ENCODE measurements around the gene SH3PXD2A.

- TF ChIP-seq, protein P1, sequence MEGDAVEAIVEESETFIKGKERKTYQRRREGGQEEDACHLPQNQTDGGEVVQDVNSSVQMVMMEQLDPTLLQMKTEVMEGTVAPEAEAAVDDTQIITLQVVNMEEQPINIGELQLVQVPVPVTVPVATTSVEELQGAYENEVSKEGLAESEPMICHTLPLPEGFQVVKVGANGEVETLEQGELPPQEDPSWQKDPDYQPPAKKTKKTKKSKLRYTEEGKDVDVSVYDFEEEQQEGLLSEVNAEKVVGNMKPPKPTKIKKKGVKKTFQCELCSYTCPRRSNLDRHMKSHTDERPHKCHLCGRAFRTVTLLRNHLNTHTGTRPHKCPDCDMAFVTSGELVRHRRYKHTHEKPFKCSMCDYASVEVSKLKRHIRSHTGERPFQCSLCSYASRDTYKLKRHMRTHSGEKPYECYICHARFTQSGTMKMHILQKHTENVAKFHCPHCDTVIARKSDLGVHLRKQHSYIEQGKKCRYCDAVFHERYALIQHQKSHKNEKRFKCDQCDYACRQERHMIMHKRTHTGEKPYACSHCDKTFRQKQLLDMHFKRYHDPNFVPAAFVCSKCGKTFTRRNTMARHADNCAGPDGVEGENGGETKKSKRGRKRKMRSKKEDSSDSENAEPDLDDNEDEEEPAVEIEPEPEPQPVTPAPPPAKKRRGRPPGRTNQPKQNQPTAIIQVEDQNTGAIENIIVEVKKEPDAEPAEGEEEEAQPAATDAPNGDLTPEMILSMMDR (conservative IDR thresholded peaks at IDR 0.05; ENCODE audit: low read depth, low read length), result no peak
- no peak for TF ChIP-seq EZH2 (IDR thresholded peaks at IDR 0.05; ENCODE audit: borderline replicate concordance, low read depth, low read length, poor library complexity, severe bottlenecking)
Observed at GRCh38 chr10:103833731-103834365, 21.5 kb downstream of the SH3PXD2A start.
